Sigmoid colon (tissue), 7 donors: ENCODE data around the gene THSD8. TPM values are rescaled to one million over a fixed set of nuclear protein-coding genes. Genes with fewer than 3 reads are reported as not detected.

Experiments used
- DNase-seq: peaks from one replicate; pipeline ENCODE4 v3.0.0-alpha.2; 2019
- H3K27ac ChIP-seq, 4 donors: fragments of 200-600 bp; sonication (generic); one replicate each; pipeline ENCODE4 v1.5.1; 2016 to 2019; ENCODE audit warnings: mild to moderate bottlenecking in 1 of 4
- H3K27me3 ChIP-seq, 3 donors: fragments of 200-600 bp; sonication (generic); one replicate each; pipeline ENCODE4 v1.5.1; 2019; ENCODE audit warnings: mild to moderate bottlenecking in 1 of 3
- H3K36me3 ChIP-seq, 4 donors: fragments of 200-600 bp; sonication (generic); one replicate each; pipeline ENCODE4 v1.5.1; 2016 to 2019
- H3K4me1 ChIP-seq, 4 donors: fragments of 200-600 bp; sonication (generic); one replicate each; pipeline ENCODE4 v1.5.1; 2017 to 2019
- H3K4me3 ChIP-seq, 4 donors: fragments of 200-600 bp; sonication (generic); one replicate each; pipeline ENCODE4 v1.5.1; 2017 to 2019; ENCODE audit warnings: mild to moderate bottlenecking in 2 of 4, moderate library complexity in 1 of 4
- H3K9me3 ChIP-seq, 4 donors: fragments of 200-600 bp in 3 of 4; sonication (generic) in 3 of 4; one replicate each; pipeline versions ENCODE4 v1.5.1 to v1.6.1; 2013 to 2019
- EP300 ChIP-seq, 4 donors: sonication (generic); formaldehyde crosslinking; IDR thresholded peaks; one replicate each; pipeline ENCODE4 v1.6.1; 2017; ENCODE audit warnings: antibody characterized with exemption in 4 of 4
- POLR2A ChIP-seq, 2 donors: fragments of 450-650 bp; IDR thresholded peaks; one replicate each; pipeline ENCODE4 v1.6.1; 2016; ENCODE audit warnings: antibody characterized with exemption in 2 of 2, mild to moderate bottlenecking in 2 of 2, moderate library complexity in 2 of 2
- POLR2AphosphoS5 ChIP-seq, 4 donors: sonication (generic); formaldehyde crosslinking; IDR thresholded peaks; one replicate each; pipeline ENCODE4 v1.6.1; 2017; ENCODE audit warnings: antibody characterized with exemption in 4 of 4
- WGBS, 2 donors: extraction: QIAGEN DNeasy Blood & Tissue Kit; methylation state at CpG; one replicate each; pipeline ENCODE4 v1.1.7; 2013; 5-methylcytosine and 5-hydroxymethylcytosine counted together
- intact Hi-C: fragments of 100-400 bp; cut with DNase I; formaldehyde crosslinking; loops from one replicate; pipeline ENCODE4 v1.15.1; 2023
- polyA plus RNA-seq, 3 donors: library from polyadenylated mRNA; stranded (reverse); fragments of 200-250 nt; gene quantifications; one replicate each; pipeline ENCODE4 v1.2.3, GENCODE V29; 2013
- total RNA-seq, 4 donors: library from RNA; depleted of rRNA; stranded (reverse); fragments of >200 nt; gene quantifications; one replicate each; pipeline ENCODE4 v1.1.0, GENCODE V29; 2016
- TF ChIP-seq, protein P1 (sequence below), 4 experiments: fragments of 450-650 bp in 3 of 4; fragments of 200-600 bp in 1 of 4; IDR thresholded peaks; one replicate each; pipeline ENCODE4 v1.5.1; 2016 to 2019; ENCODE audit warnings: antibody characterized with exemption in 4 of 4, mild to moderate bottlenecking in 3 of 4, moderate library complexity in 2 of 4
- donor health status: healthy with polysubstance abuse.
- donor health status: Bipolar disorder and iron deficiency.
- donor health status: healthy.

Gene THSD8
- total and polyA plus RNA-seq, 7 donors, result 2.5 to 2.8 TPM; not detected in 5

DNA sequence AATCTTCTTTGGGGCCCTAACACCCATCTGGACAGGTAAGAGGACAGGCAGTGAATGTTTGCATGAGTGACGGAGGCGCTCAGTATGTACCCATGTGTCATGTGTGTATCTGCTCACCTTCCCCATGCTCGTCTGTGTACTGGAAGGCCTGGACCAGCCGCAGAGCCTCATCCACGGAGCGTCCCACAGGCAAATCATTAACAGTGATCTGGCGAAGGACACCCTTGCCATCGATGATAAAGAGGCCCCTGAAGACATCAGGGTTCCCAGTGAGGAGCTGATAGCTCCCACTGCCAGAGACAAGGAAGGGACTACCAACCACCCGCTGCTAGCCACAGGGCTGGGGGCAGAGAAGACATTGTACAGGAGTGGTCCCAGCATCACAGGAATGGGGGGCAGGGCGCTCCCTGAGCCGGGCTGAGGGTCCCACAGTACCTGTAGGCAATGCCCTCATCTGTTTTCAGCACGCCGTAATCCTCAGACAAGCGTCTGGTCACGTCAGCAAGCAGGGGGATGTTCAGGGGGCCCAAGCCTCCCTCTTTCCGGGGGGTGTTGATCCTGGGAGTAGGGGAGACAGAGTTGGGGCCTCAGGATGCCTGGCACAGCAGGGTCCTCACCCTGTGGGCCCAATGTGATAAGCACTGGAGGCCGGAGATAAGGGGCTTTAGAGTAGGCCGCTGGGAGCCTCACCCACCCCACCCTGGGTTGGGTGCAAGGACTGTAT, 2.0 kb upstream of the THSD8 start:
- H3K9me3 ChIP-seq, result no peaks in the 10 kb centered on the region
- TF ChIP-seq, protein P1, sequence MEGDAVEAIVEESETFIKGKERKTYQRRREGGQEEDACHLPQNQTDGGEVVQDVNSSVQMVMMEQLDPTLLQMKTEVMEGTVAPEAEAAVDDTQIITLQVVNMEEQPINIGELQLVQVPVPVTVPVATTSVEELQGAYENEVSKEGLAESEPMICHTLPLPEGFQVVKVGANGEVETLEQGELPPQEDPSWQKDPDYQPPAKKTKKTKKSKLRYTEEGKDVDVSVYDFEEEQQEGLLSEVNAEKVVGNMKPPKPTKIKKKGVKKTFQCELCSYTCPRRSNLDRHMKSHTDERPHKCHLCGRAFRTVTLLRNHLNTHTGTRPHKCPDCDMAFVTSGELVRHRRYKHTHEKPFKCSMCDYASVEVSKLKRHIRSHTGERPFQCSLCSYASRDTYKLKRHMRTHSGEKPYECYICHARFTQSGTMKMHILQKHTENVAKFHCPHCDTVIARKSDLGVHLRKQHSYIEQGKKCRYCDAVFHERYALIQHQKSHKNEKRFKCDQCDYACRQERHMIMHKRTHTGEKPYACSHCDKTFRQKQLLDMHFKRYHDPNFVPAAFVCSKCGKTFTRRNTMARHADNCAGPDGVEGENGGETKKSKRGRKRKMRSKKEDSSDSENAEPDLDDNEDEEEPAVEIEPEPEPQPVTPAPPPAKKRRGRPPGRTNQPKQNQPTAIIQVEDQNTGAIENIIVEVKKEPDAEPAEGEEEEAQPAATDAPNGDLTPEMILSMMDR (IDR thresholded peaks at IDR 0.05), result no peak
- TF ChIP-seq EP300 (IDR thresholded peaks at IDR 0.05), result no peak
- TF ChIP-seq POLR2AphosphoS5 (IDR thresholded peaks at IDR 0.05), result no peak
- TF ChIP-seq POLR2A (IDR thresholded peaks at IDR 0.05), result no peak
- 85 to 93% methylated on average over 18 of the region's 18 CpGs for WGBS, 2 donors

DNA sequence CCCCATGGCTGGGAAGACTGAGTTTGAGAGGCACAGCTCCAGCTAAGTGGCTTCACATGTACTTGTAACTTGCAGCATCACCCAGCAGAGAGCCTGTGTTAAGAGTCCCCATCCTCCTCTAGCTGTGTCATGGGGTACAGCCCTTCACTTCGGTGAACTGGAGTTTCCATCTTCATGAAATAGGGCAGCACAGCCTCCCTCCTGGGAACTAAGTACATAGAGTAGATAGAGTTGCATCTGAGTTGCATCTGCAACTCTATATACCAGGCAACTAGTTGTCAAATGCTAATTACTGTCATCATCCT, 1.5 kb upstream of the THSD8 start:
- TF ChIP-seq POLR2A (IDR thresholded peaks at IDR 0.05), result no peak
- no peak for TF ChIP-seq EP300 (IDR thresholded peaks at IDR 0.05)
- no peak for TF ChIP-seq POLR2AphosphoS5 (IDR thresholded peaks at IDR 0.05)
- Histone ChIP-seq H3K36me3 (peaks cover 0 to 19% (median 15%) of the 10 kb centered on the region in 4 donors), H3K9me3 (no peaks in the 10 kb centered on the region), H3K27me3 (no peaks in the 10 kb centered on the region), H3K4me3 (peak overlapping the region; percentile 80 to 91 (median 88)), H3K27ac (peak overlapping the region; percentile 85 to 89 (median 87)), H3K4me1 (peaks cover 0 to 36% (median 31%) of the 10 kb centered on the region in 4 donors)
- no peak for DNase-seq
- intact Hi-C loops, result loop anchor here (5.0 kb wide), 1 partner anchor 33 kb away; no protein-coding TSS in a partner anchor
- 59 to 92% methylated on average over 1 of the region's 1 CpG for WGBS, 2 donors

More for the DNA sequence above, 2.0 kb upstream of the THSD8 start:
- DNase-seq, result no peak
- intact Hi-C loops, result loop anchor here (5.0 kb wide), 1 partner anchor 33 kb away; no protein-coding TSS in a partner anchor
- Histone ChIP-seq H3K27me3 (no peaks in the 10 kb centered on the region), H3K4me3 (peak overlapping the region in 2 of 4 donors; percentile 80 to 91), H3K27ac (peak overlapping the region in 2 of 4 donors; percentile 86 to 88), H3K4me1 (peaks cover 0 to 36% (median 31%) of the 10 kb centered on the region in 4 donors), H3K36me3 (peaks cover 0 to 19% (median 15%) of the 10 kb centered on the region in 4 donors)

DNA sequence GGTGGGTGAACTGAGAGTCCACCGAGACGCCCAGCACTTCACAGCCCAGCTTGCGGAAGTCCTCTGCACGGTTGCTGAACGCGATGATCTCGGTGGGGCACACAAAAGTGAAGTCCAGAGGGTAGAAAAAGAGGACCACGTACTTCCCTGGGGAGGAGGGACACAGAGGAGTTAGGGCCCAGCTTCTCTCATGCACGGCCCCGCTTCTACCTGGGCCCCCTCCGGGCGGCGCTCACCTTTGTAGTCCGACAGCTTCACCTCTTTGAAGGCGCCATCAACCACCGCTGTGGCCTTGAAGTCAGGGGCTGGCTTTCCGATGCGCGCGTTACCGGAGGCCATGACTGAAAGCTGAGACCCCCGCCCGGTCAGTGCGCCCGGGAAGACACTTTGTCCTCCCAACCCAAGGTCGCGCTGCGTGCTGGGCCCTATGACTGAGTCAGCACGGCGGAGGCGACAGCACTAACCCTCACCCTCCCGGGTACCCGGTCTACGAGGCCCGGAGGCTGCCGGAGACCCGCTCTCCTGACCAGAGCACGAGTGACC, 875 bp upstream of the THSD8 start:
- peak overlapping the region; percentile 85 to 89 (median 87) for H3K27ac ChIP-seq
- TF ChIP-seq EP300 (IDR thresholded peaks at IDR 0.05), result no peak
- no peak for TF ChIP-seq POLR2A (IDR thresholded peaks at IDR 0.05)
- no peak for TF ChIP-seq POLR2AphosphoS5 (IDR thresholded peaks at IDR 0.05)
- TF ChIP-seq, protein P1 (IDR thresholded peaks at IDR 0.05), result no peak
- H3K27me3 ChIP-seq, result no peaks in the 10 kb centered on the region
- no peak for DNase-seq
- intact Hi-C loops, result loop anchor here (5.0 kb wide), 1 partner anchor 34 kb away; no protein-coding TSS in a partner anchor
- WGBS, 2 donors, result 3 to 13% methylated on average over 38 of the region's 38 CpGs
- peak overlapping the region; percentile 80 to 91 (median 88) for H3K4me3 ChIP-seq
- peaks cover 0 to 19% (median 15%) of the 10 kb centered on the region in 4 donors for H3K36me3 ChIP-seq
- no peaks in the 10 kb centered on the region for H3K9me3 ChIP-seq
- peaks cover 0 to 34% (median 28%) of the 10 kb centered on the region in 4 donors for H3K4me1 ChIP-seq

DNA sequence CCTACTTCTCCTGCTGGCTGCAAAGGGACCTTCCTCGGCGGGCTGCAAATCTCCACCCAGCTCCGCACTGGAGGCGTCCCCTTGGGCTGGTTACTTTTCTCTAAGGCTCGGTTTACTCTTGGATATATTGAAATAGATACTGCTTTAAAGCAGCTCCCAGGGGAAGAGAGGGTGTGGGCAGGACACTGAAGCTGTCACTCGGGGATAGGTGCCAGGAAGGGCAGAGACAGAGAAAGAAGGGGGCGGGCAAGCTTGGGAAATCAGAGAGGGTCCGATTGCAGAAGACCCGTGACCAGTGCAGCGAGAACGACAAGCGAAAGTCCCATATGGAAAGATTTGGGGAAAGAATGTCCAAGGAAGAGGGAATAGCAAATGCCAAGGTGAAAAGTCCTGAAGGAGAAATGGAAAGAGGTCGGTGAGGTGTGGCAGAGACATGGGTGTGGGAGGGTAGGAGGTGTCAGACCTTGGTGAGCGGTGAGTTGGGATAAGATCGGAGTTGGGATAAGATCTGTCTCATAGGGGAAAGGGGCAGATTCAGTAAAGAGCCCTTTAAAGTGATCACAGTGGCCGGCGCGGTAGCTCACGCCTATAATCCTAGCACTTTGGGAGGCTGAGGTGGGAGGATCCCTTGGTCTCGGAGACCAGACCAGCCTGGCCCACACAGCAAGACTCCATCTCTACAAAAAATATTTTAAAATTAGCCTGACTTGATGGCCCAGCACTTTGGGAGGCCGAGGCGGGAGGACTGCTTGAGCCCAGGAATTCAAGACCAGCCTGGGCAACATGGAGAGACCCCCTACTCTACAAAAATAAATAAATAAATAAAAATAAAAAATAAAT, 618 bp downstream of the THSD8 start:
- Histone ChIP-seq H3K9me3 (no peaks in the 10 kb centered on the region), H3K36me3 (peaks cover 0 to 19% (median 15%) of the 10 kb centered on the region in 4 donors), H3K27ac (peak overlapping the region; percentile 85 to 89 (median 87)), H3K27me3 (no peaks in the 10 kb centered on the region), H3K4me1 (peaks cover 0 to 39% (median 31%) of the 10 kb centered on the region in 4 donors), H3K4me3 (peak overlapping the region; percentile 80 to 91 (median 88))
- DNase-seq, result no peak
- intact Hi-C loops, result loop anchor here (5.0 kb wide), 1 partner anchor 35 kb away; no protein-coding TSS in a partner anchor
- 23 to 45% methylated on average over 22 of the region's 22 CpGs for WGBS, 2 donors
- no peak for TF ChIP-seq POLR2A (IDR thresholded peaks at IDR 0.05)
- no peak for TF ChIP-seq EP300 (IDR thresholded peaks at IDR 0.05)
- TF ChIP-seq, protein P1 (IDR thresholded peaks at IDR 0.05), result no peak
- no peak for TF ChIP-seq POLR2AphosphoS5 (IDR thresholded peaks at IDR 0.05)
